HepG2 (cell line): ENCODE measurements around the gene VAC14. TPM values are rescaled to one million over a fixed set of nuclear protein-coding genes. Genes with fewer than 3 reads are reported as not detected.

Experiments
- ASH2L ChIP-seq: fragments of 300-600, 200-600 bp; sonication (generic); IDR thresholded peaks from 2 replicates; pipeline ENCODE4 v1.7.0; 2017; ENCODE audit warnings: low read depth, mild to moderate bottlenecking, moderate library complexity, mixed read lengths, low read length; ENCODE audit not compliant: insufficient read length
- RCOR2 ChIP-seq: IDR thresholded peaks from 2 replicates; pipeline ENCODE4 v1.6.1; 2016; ENCODE audit warnings: missing biosample characterization, missing genetic modification reagents
- RNF219 ChIP-seq: sonication (generic); formaldehyde crosslinking; IDR thresholded peaks from 2 replicates; pipeline ENCODE4 v1.5.0; 2020; ENCODE audit warnings: mild to moderate bottlenecking, missing genetic modification reagents
- SALL1 ChIP-seq: sonication (generic); formaldehyde crosslinking; IDR thresholded peaks from 2 replicates; pipeline ENCODE4 v1.8.0; 2022; ENCODE audit warnings: mild to moderate bottlenecking, missing genetic modification reagents
- ZNF510 ChIP-seq: sonication (generic); formaldehyde crosslinking; IDR thresholded peaks from 2 replicates; pipeline ENCODE4 v1.4.0; 2020; ENCODE audit warnings: low read depth, mild to moderate bottlenecking, missing genetic modification reagents
- ZNF574 ChIP-seq: sonication (generic); formaldehyde crosslinking; IDR thresholded peaks from 2 replicates; pipeline ENCODE4 v1.4.0; 2020; ENCODE audit warnings: missing genetic modification reagents
- polyA plus RNA-seq, 8 experiments: library from polyadenylated mRNA; depleted of rRNA in 3 of 8; stranded (reverse) in 7 of 8; unstranded in 1 of 8; fragments of >200 nt; fragmentation: Illumina TruSeq in 4 of 8; extraction: Trizol in 4 of 8; gene quantifications; 2 replicates each; pipeline versions ENCODE4 v1.2.1 to v1.2.3, GENCODE V29; 2011 to 2016; ENCODE audit warnings: low read depth in 4 of 8, missing spikeins in 1 of 8, mixed read lengths in 1 of 8; ENCODE audit not compliant: insufficient read depth in 1 of 8
- total RNA-seq, 5 experiments: library from RNA; depleted of rRNA; stranded (reverse); fragments of >200 nt; fragmentation: Illumina TruSeq; extraction: Trizol; gene quantifications; 2 replicates each; pipeline ENCODE4 v1.2.3, GENCODE V29; 2016; ENCODE audit warnings: low read depth in 1 of 5
- TF ChIP-seq, protein P1 (sequence below): sonication (generic); formaldehyde crosslinking; IDR thresholded peaks from 2 replicates; pipeline ENCODE4 v1.5.1; 2020; ENCODE audit warnings: mild to moderate bottlenecking, moderate library complexity, missing genetic modification reagents
- TF ChIP-seq, protein P2 (sequence below): IDR thresholded peaks from 2 replicates; pipeline ENCODE4 v1.6.1; 2018; ENCODE audit warnings: missing genetic modification reagents, mild to moderate bottlenecking, missing compliant biosample characterization
- TF ChIP-seq, protein P3 (sequence below): sonication (generic); formaldehyde crosslinking; IDR thresholded peaks from 2 replicates; pipeline ENCODE4 v1.5.0; 2020; ENCODE audit warnings: mild to moderate bottlenecking, missing genetic modification reagents, borderline replicate concordance

VAC14 gene
- total and polyA plus RNA-seq, 2 of the 13 experiments (the other 11 are each of a cell fraction or from before 2014, with no cell fraction given) = 23.5 to 24.6 TPM

DNA sequence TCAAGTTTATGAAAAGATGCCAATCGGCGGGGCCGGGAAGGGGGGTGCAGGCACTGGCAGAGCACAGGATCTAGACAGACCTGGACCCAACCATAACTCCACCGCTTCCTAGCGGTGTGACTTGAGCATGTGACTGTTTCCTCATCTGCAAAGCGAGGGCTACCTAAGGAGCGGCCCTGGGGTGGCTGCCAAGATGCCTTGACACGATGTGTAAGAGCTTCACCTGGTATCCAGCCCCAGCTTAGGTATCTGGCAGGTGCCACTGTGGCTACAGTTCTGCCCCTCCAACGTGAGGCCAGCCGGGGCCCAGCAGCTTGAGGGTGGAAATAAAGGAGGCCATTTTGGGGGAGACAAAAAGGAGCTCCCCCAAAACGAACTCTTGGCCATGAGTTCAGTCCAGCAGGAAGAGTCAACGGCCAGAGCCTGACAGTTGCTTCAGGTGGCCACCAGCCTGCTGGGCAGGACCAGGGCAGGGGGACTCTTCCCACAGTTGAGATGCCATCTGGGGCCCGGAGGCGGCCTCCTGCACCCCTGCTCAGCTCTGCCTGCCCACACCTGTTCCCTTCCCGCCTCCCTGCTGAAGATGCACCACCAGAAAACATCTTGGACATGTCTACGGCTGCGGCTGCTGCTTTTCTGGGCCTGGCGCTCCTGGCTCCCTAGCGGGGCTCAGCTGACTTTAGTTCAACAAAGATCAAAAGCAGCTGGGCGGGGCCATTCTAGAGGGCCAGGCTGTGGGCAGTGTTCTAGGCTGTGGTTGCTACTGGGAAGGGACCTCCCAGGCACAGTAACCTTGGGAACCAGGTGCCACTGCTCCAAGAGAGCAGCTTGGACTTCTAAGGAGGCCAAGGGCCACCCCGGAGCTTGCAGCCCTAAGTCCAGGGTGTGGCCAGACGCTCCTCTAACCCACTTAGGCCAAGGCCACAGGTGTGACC is 111.7 kb downstream of the VAC14 start (continued):
- TF ChIP-seq SALL1 (CRISPR knock-in tag) = peak; percentile 67; the same call in 1 of the 2 replicates
- no peak for TF ChIP-seq RNF219 (CRISPR knock-in tag)
- TF ChIP-seq, protein P1, sequence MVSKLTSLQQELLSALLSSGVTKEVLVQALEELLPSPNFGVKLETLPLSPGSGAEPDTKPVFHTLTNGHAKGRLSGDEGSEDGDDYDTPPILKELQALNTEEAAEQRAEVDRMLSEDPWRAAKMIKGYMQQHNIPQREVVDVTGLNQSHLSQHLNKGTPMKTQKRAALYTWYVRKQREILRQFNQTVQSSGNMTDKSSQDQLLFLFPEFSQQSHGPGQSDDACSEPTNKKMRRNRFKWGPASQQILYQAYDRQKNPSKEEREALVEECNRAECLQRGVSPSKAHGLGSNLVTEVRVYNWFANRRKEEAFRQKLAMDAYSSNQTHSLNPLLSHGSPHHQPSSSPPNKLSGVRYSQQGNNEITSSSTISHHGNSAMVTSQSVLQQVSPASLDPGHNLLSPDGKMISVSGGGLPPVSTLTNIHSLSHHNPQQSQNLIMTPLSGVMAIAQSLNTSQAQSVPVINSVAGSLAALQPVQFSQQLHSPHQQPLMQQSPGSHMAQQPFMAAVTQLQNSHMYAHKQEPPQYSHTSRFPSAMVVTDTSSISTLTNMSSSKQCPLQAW = peak; percentile 67; the same call in 1 of the 2 replicates
- 0 out of 2 replicates have a peak, but pooled peaks have one; percentile 28 for TF ChIP-seq ZNF510
- TF ChIP-seq, protein P2, sequence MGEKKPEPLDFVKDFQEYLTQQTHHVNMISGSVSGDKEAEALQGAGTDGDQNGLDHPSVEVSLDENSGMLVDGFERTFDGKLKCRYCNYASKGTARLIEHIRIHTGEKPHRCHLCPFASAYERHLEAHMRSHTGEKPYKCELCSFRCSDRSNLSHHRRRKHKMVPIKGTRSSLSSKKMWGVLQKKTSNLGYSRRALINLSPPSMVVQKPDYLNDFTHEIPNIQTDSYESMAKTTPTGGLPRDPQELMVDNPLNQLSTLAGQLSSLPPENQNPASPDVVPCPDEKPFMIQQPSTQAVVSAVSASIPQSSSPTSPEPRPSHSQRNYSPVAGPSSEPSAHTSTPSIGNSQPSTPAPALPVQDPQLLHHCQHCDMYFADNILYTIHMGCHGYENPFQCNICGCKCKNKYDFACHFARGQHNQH = peak; percentile 53; the same call in 1 of the 2 replicates
- TF ChIP-seq ZNF574 (CRISPR knock-in tag) = peak; percentile 70
- peak; percentile 39 for TF ChIP-seq ASH2L
- 0 out of 2 replicates have a peak, but pooled peaks have one; percentile 33 for TF ChIP-seq RCOR2 (CRISPR knock-in tag)
- TF ChIP-seq, protein P3, sequence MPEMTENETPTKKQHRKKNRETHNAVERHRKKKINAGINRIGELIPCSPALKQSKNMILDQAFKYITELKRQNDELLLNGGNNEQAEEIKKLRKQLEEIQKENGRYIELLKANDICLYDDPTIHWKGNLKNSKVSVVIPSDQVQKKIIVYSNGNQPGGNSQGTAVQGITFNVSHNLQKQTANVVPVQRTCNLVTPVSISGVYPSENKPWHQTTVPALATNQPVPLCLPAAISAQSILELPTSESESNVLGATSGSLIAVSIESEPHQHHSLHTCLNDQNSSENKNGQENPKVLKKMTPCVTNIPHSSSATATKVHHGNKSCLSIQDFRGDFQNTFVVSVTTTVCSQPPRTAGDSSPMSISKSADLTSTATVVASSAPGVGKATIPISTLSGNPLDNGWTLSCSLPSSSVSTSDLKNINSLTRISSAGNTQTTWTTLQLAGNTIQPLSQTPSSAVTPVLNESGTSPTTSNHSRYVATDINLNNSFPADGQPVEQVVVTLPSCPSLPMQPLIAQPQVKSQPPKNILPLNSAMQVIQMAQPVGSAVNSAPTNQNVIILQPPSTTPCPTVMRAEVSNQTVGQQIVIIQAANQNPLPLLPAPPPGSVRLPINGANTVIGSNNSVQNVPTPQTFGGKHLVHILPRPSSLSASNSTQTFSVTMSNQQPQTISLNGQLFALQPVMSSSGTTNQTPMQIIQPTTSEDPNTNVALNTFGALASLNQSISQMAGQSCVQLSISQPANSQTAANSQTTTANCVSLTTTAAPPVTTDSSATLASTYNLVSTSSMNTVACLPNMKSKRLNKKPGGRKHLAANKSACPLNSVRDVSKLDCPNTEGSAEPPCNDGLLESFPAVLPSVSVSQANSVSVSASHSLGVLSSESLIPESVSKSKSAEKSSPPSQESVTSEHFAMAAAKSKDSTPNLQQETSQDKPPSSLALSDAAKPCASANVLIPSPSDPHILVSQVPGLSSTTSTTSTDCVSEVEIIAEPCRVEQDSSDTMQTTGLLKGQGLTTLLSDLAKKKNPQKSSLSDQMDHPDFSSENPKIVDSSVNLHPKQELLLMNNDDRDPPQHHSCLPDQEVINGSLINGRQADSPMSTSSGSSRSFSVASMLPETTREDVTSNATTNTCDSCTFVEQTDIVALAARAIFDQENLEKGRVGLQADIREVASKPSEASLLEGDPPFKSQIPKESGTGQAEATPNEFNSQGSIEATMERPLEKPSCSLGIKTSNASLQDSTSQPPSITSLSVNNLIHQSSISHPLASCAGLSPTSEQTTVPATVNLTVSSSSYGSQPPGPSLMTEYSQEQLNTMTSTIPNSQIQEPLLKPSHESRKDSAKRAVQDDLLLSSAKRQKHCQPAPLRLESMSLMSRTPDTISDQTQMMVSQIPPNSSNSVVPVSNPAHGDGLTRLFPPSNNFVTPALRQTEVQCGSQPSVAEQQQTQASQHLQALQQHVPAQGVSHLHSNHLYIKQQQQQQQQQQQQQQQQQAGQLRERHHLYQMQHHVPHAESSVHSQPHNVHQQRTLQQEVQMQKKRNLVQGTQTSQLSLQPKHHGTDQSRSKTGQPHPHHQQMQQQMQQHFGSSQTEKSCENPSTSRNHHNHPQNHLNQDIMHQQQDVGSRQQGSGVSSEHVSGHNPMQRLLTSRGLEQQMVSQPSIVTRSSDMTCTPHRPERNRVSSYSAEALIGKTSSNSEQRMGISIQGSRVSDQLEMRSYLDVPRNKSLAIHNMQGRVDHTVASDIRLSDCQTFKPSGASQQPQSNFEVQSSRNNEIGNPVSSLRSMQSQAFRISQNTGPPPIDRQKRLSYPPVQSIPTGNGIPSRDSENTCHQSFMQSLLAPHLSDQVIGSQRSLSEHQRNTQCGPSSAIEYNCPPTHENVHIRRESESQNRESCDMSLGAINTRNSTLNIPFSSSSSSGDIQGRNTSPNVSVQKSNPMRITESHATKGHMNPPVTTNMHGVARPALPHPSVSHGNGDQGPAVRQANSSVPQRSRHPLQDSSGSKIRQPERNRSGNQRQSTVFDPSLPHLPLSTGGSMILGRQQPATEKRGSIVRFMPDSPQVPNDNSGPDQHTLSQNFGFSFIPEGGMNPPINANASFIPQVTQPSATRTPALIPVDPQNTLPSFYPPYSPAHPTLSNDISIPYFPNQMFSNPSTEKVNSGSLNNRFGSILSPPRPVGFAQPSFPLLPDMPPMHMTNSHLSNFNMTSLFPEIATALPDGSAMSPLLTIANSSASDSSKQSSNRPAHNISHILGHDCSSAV (CRISPR knock-in tag) = no peak
